Keratinocyte (primary cell): ENCODE results near the gene PKHD1. TPM values are rescaled to one million over a fixed set of nuclear protein-coding genes. Genes with fewer than 3 reads are reported as not detected.

Experiments
- DNase-seq: peaks from one replicate; pipeline ENCODE4 v3.0.0-alpha.2; 2011; ENCODE audit warnings: low read depth, missing footprints, low spot score
- FAIRE-seq: peaks from 2 replicates; lab custom pipeline; 2011; peaks lifted over from hg19 to GRCh38; lab: Jason Lieb, UNC
- H2AFZ ChIP-seq: 2 replicates; pipeline ENCODE4 v1.6.0; 2012; ENCODE audit warnings: low read length, control low read depth, inconsistent platforms; ENCODE audit not compliant: control insufficient read depth
- H3K27ac ChIP-seq: 2 replicates; pipeline ENCODE4 v1.5.1; 2011; ENCODE audit warnings: low read length; ENCODE audit not compliant: control insufficient read depth, insufficient read depth
- H3K27me3 ChIP-seq: 3 replicates; pipeline ENCODE4 v1.6.0; 2011; ENCODE audit warnings: low read length; ENCODE audit not compliant: control insufficient read depth, insufficient read depth; ENCODE audit errors: extremely low read depth
- H3K36me3 ChIP-seq, 2 experiments: 2 replicates in 1 of 2; 3 replicates in 1 of 2; pipeline ENCODE4 v1.5.1; 2011; ENCODE audit warnings: low read length in 2 of 2, mild to moderate bottlenecking in 1 of 2; ENCODE audit not compliant: control insufficient read depth in 2 of 2, insufficient read depth in 2 of 2; ENCODE audit errors: extremely low read depth in 1 of 2
- H3K4me1 ChIP-seq: 3 replicates; pipeline ENCODE4 v1.5.1; 2011; ENCODE audit warnings: low read length; ENCODE audit not compliant: control insufficient read depth, insufficient read depth; ENCODE audit errors: extremely low read depth
- H3K4me2 ChIP-seq: 3 replicates; pipeline ENCODE4 v1.6.0; 2011; ENCODE audit warnings: low read depth, low read length; ENCODE audit not compliant: control insufficient read depth, insufficient read depth; ENCODE audit errors: extremely low read depth
- H3K4me3 ChIP-seq, 3 experiments: fragments of 200-600 bp in 1 of 3; sonication (generic) in 1 of 3; 2 replicates in 2 of 3; 3 replicates in 1 of 3; pipeline ENCODE4 v1.5.1; 2011 to 2016; ENCODE audit warnings: low read length in 3 of 3, mild to moderate bottlenecking in 3 of 3, control low read depth in 2 of 3, inconsistent platforms in 1 of 3, low read depth in 1 of 3, mixed read lengths in 1 of 3, mixed run types in 1 of 3, moderate library complexity in 1 of 3; ENCODE audit not compliant: control insufficient read depth in 2 of 3, insufficient read depth in 2 of 3; ENCODE audit errors: extremely low read depth in 1 of 3
- H3K79me2 ChIP-seq: 2 replicates; pipeline ENCODE4 v1.6.0; 2012; ENCODE audit warnings: low read length; ENCODE audit not compliant: control insufficient read depth, insufficient read depth
- H3K9ac ChIP-seq: 3 replicates; pipeline ENCODE4 v1.6.0; 2011; ENCODE audit warnings: low read length; ENCODE audit not compliant: control insufficient read depth, insufficient read depth; ENCODE audit errors: extremely low read depth
- H3K9me1 ChIP-seq: 3 replicates; pipeline ENCODE4 v1.6.0; 2011; ENCODE audit warnings: low read length; ENCODE audit not compliant: control insufficient read depth, insufficient read depth; ENCODE audit errors: extremely low read depth
- H3K9me3 ChIP-seq: 2 replicates; pipeline ENCODE4 v1.5.1; 2012; ENCODE audit warnings: low read depth, low read length; ENCODE audit not compliant: control insufficient read depth
- H4K20me1 ChIP-seq: 3 replicates; pipeline ENCODE4 v1.6.0; 2011; ENCODE audit warnings: low read length; ENCODE audit not compliant: control insufficient read depth, insufficient read depth; ENCODE audit errors: extremely low read depth
- EZH2 ChIP-seq: IDR thresholded peaks from one replicate; pipeline ENCODE4 v1.6.1; 2012; ENCODE audit warnings: inconsistent platforms, mild to moderate bottlenecking, low read length, moderate library complexity
- dilution Hi-C: fragments of 300-500 bp; cut with MboI; formaldehyde crosslinking; loops from one replicate; pipeline ENCODE4 v1.7.0; 2020; ENCODE audit warnings: low sequenced_read_pairs; ENCODE audit not compliant: extremely low pct_ligation_motif_present
- polyA plus RNA-seq, 5 experiments: library from polyadenylated mRNA; depleted of rRNA in 3 of 5; stranded (reverse) in 3 of 5; stranded (forward) in 1 of 5; unstranded in 1 of 5; fragments of >200 nt; gene quantifications; 1 replicate in 1 of 5; 2 replicates in 3 of 5; 3 replicates in 1 of 5; pipeline versions ENCODE4 v1.2.1 to v1.2.3, GENCODE V29; 2011 to 2012; ENCODE audit warnings: missing spikeins in 2 of 5, low read depth in 1 of 5, low replicate concordance in 1 of 5
- TF ChIP-seq, protein P1 (sequence below), 3 experiments: IDR thresholded peaks in 1 of 3; conservative IDR thresholded peaks in 1 of 3; optimal IDR thresholded peaks in 1 of 3; 2 replicates in 2 of 3; 3 replicates in 1 of 3; pipeline versions ENCODE3 to v1.5.1; 2011; ENCODE audit warnings: low read length in 3 of 3, mild to moderate bottlenecking in 3 of 3, moderate library complexity in 2 of 3, control low read depth in 1 of 3, inconsistent platforms in 1 of 3; ENCODE audit not compliant: insufficient read depth in 2 of 3; ENCODE audit errors: extremely low read depth in 1 of 3

Gene PKHD1
- polyA plus RNA-seq, 1 donor (not counting 4 experiments of a cell fraction or from before 2014, with no cell fraction given): under 0.01 TPM

- FAIRE-seq (no peak), DNase-seq (no peak)
- no peak overlapping the region for H3K27ac ChIP-seq
- H3K79me2 ChIP-seq: no peaks in the 10 kb centered on the region
- H2AFZ ChIP-seq: no peak overlapping the region
- TF ChIP-seq EZH2: no peak
- H3K27me3 ChIP-seq: peaks cover 3% of the 10 kb centered on the region
- dilution Hi-C loops: no loop called here
- H3K4me3 ChIP-seq: no peak overlapping the region
- no peaks in the 10 kb centered on the region for H3K9me3 ChIP-seq
- H3K9me1 ChIP-seq: no peaks in the 10 kb centered on the region
- H3K9ac ChIP-seq: no peak overlapping the region
- no peaks in the 10 kb centered on the region for H4K20me1 ChIP-seq
- H3K4me2 ChIP-seq: no peak overlapping the region
- H3K36me3 ChIP-seq: no peaks in the 10 kb centered on the region
- no peaks in the 10 kb centered on the region for H3K4me1 ChIP-seq
Measured at GRCh38 chr6:52125139-52125538, 37.7 kb upstream of the PKHD1 start.

GRCh38 chr6:52124126-52125121 is 37.0 kb upstream of the PKHD1 start:
- TF ChIP-seq, protein P1, sequence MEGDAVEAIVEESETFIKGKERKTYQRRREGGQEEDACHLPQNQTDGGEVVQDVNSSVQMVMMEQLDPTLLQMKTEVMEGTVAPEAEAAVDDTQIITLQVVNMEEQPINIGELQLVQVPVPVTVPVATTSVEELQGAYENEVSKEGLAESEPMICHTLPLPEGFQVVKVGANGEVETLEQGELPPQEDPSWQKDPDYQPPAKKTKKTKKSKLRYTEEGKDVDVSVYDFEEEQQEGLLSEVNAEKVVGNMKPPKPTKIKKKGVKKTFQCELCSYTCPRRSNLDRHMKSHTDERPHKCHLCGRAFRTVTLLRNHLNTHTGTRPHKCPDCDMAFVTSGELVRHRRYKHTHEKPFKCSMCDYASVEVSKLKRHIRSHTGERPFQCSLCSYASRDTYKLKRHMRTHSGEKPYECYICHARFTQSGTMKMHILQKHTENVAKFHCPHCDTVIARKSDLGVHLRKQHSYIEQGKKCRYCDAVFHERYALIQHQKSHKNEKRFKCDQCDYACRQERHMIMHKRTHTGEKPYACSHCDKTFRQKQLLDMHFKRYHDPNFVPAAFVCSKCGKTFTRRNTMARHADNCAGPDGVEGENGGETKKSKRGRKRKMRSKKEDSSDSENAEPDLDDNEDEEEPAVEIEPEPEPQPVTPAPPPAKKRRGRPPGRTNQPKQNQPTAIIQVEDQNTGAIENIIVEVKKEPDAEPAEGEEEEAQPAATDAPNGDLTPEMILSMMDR (optimal IDR thresholded peaks at IDR 0.05 in 1 of 3, IDR thresholded peaks at IDR 0.05 in 1 of 3, conservative IDR thresholded peaks at IDR 0.05 in 1 of 3; ENCODE audit: extremely low read depth in 1 of 3, insufficient read depth in 2 of 3, low read length in 3 of 3): no peak
- no peak for TF ChIP-seq EZH2
- Histone ChIP-seq H3K79me2 (no peaks in the 10 kb centered on the region), H3K27me3 (peaks cover 3% of the 10 kb centered on the region), H4K20me1 (no peaks in the 10 kb centered on the region), H3K9ac (no peak overlapping the region), H3K4me2 (no peak overlapping the region), H3K36me3 (no peaks in the 10 kb centered on the region), H3K9me1 (no peaks in the 10 kb centered on the region), H2AFZ (no peak overlapping the region), H3K4me3 (no peak overlapping the region), H3K4me1 (no peaks in the 10 kb centered on the region), H3K9me3 (no peaks in the 10 kb centered on the region), H3K27ac (no peak overlapping the region)
- no peak for DNase-seq
- dilution Hi-C loops: no loop called here
- FAIRE-seq: no peak
